ENCODE data around the gene CIBAR2.

Gene CIBAR2

GRCh38 chr16:85079785-85080570 lies 32.3 kb downstream of the CIBAR2 start:
- DNase-seq: no peak

- no peak for DNase-seq
These were observed 33.3 kb downstream of the CIBAR2 start for GRCh38 chr16:85078952-85079351.

DNA sequence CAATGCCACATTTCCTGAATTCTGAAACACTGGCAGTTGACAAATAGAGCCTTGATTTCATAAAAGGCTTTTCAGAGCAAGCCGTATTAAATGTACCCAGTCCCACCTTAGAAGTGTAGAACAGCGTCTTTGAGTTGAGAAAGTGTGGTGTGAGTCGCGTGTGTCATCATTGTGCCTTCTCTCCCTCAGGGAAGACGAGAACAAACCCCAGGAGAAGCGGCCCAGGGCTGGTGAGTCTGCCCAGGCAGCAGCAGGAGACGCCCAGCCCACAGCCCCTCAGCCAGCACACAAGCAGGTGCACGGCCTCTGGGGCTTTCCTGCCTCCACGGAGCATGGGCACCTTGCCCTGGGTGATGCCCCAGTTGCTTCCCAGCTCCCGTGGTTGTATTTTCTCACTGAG lies 34.0 kb downstream of the CIBAR2 start:
- DNase-seq: no peak

DNA sequence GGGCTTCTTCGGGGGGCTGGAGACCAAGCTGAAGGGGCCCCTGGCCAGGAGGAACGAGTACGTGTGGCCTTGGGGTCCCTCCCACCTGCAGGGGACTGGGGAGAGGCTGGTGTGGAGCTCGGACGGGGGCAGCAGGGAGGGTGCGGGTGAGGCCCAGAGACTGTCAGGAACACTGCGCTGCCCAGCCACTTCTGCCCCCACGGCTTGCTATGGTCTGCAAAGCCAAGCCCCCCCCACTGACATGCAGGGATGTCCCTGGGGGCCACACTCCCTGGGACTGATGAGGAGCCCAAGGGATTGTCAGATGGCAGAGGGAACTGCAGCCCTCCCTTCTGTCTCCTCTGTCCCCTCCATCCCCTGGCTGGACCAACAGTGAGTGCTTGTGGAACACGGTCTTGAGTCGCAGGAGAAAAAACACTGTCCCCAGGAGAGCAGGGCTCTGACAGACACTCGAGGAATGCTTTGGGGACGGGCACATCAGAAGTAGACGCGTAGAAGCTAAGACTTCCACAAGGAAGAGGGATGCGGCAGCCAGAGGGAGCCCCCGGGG lies 34.6 kb downstream of the CIBAR2 start:
- DNase-seq: no peak

DNA sequence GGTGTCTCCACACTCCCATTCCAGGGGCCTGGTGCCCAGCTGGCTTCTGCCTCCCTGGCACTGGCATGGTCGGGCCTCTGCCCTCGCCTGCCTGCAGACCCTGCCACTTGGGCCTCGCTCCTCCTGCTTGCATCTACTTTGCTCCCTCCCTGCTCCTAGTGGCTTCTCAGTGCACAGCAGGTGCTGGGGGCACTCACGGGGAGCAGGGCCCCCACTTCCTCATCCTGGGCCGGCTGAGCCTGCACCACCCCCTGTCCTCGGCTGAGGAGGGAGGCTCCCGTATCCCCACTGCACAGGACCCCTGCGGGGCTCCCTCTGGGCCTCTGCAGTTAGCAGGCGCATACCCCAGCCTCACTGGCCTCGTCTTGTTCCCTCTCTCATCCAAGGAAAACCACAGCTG lies 35.2 kb downstream of the CIBAR2 start:
- no peak for DNase-seq

DNA sequence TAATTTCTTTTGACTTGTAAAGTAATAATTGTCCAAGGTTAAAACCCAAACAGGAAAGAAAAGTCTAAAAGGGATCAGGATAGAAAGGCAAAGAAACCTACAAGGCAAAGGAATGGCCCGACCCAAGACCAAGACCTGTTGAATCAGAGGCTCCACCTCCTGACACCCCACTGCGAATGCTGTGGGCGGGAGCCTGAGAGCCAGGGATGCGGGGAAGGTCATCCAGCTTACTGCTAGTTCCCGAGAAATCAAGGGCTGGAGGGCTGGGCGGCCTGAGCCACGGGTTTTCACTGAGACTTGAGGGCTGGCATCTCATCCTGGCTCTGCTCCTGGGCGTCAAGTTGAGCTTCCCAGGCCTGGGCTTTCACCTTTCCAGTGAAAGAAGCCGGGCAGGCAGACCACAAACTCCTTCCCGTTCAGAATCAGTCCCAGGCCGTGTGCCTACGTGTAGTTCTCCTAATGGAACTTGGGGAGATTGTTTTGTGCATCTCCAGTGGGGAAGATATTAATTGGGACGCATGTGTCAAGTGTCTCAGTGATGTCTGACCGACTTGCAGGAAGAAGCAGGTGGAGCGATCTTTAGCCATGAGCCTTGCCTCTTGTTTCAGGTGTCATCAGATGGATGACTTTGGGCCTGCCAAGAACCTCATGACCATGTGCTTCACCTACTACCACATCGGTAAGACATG lies 36.9 kb downstream of the CIBAR2 start:
- DNase-seq: no peak

DNA sequence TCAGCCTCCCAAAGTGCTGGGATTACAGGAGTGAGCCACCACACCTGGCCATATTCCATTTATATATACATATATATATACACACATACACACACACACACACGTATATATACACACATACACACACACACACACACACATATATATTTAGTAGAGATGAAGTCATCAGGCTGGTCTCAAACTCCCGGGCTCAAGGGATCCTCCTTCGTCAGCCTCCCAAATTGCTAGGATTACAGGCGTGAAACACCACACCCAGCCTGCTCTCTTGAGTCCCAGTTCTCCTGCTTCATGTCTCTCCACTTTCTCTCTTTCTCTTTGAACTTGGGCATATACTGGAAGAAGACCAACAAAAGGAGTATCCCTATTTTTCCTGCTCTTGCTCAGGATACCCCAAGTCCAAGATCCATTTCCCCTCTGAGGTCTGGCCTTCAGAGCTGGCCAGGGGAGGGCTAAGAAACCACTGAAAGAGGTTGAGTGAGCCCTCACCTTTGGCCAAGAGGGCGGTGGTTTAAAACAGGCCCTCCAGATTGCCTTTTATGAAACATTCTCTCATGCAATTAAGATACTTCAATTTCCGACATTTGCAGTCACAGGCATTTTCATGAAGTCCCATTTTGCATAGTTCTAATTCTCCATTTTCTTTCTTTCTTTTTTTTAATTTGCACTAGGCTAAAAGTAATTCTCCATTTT lies 37.9 kb downstream of the CIBAR2 start:
- DNase-seq: no peak

GRCh38 chr16:85072947-85073346 lies 39.3 kb downstream of the CIBAR2 start:
- DNase-seq: no peak

GRCh38 chr16:85072076-85072860 lies 40.0 kb downstream of the CIBAR2 start:
- DNase-seq: no peak

DNA sequence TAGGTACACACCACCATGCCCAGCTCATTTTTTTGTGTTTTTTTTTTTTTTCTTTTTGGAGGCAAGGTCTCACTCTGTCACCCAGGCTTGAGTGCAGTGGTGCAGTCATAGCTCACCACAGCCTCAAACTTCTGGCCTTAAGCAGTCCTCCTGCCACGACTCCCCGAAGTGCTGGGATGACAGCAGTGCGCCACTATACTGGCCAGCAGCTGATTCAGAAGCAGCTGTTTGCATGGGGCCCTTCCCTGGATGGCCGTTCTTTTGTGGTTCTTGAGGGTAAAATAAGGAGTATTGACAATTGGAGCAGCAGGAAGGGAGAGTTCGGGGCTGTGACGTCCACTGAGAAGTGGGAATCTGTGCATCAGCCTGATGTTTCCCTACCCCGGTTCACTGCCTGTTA lies 43.1 kb downstream of the CIBAR2 start:
- no peak for DNase-seq

- no peak for DNase-seq
These were observed 43.5 kb downstream of the CIBAR2 start for GRCh38 chr16:85068746-85069145.

GRCh38 chr16:85067426-85067825 lies 44.8 kb downstream of the CIBAR2 start:
- DNase-seq: no peak

GRCh38 chr16:85067024-85067423 lies 45.2 kb downstream of the CIBAR2 start:
- no peak for DNase-seq

DNA sequence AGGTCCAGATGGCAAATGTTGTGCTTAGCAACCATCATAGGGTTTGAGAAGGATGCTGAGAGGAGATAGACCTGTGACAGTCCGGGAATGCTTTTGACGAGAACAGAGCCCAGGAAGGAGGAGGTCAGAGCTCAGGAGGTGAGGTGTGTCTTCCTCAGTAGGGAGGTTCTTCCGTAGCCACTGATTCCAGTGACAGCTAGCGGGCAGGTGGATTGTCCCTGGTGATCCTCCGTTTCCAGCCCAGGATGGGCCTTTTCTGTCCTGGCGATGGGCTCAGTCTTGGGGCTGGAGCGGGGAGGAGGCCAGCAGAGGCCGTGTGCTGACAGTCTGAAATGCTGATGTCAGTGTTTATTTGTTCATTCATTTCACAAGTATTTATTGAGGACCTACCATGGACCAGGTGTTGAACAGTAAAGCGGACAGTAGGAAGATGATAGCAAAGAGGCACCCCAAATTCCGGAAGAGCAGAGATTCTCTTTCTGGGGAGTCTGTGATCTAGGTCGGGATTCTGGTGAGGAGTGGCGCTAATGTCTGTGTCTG lies 45.9 kb downstream of the CIBAR2 start:
- DNase-seq: no peak

GRCh38 chr16:85065099-85065498 lies 47.2 kb downstream of the CIBAR2 start:
- DNase-seq: no peak

- no peak for DNase-seq
These were observed 48.1 kb downstream of the CIBAR2 start for GRCh38 chr16:85064186-85064585.

DNA sequence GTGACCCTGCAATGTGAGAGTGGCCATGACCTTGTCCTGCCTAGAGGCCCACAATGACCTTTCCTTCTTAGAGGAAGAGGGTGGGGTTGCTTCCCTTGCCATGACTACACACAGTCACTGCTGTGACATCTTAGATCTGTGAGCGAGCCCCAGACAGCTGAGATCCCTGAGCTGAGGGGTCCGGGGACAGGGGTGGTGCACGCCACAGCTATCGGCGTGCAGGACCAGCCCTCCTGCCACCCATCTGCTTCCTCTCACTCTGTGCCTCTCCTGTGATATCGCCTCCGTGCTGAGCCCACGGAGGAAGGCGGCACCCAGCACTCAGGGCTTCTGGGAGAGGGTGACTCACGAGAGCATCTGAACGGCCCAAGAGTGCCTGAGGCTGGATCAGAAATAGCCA lies 49.4 kb downstream of the CIBAR2 start:
- DNase-seq: no peak

GRCh38 chr16:85062323-85062722 lies 49.9 kb downstream of the CIBAR2 start:
- no peak for DNase-seq

DNA sequence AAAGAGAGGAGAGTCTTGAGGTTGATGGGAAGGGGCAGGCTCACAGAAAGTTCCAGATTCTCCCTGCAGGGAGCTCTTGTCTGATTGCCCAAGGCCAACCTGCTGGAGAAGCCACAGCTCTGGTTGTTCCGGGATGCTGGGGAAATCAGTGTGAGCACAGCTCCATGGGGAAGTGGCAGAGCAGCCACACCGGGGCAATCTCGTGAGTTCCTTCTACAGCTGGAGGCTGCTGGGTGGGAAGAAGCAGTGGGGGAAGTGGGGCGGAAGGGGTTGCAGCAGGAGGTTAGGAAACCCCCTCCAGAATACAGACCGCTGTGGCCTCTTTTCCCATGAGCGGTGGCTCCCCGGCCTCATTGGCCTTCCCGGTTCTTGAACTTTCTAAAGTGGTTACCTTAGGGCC lies 50.7 kb downstream of the CIBAR2 start:
- DNase-seq: no peak

- DNase-seq: no peak
These were observed 53.4 kb downstream of the CIBAR2 start for GRCh38 chr16:85058909-85059308.

GRCh38 chr16:85057948-85058347 lies 54.3 kb downstream of the CIBAR2 start:
- no peak for DNase-seq

DNA sequence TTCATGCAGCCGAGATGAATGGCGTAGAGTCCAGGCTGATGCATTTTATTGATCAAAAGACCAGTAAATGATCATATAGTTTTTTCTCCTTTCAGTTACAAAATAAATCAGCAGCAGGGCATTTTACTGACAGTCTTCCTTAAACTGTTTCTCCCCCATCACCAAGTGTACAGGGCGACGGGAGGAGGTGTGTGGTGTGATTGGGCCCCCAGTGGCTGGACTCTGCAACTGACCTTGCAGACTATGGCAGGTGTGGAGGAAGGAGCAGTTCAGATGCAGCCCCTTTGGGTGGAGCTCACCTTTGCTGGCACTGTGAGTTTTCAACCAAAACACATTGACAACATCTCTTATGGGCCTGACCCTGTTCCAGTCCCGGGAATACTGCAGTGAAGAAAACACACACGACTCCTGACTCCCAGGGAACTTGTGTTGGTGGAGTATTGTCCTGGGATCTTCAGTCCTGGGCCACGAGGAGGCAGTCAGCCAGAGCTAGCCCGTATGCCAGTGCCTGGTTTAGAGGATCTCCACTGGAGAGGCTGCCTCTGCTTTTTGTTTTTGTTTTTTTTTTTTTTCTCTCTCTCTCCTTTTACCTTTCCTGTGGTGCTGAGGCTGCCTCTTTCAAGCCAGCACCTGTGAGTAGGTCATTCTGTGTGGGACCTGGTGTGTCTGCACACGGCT lies 54.9 kb downstream of the CIBAR2 start:
- no peak for DNase-seq

Data from activated CD4-positive, CD25-positive, alpha-beta regulatory T cell (primary cell).